ENCODE measurements around the gene KIRREL3.

DNA sequence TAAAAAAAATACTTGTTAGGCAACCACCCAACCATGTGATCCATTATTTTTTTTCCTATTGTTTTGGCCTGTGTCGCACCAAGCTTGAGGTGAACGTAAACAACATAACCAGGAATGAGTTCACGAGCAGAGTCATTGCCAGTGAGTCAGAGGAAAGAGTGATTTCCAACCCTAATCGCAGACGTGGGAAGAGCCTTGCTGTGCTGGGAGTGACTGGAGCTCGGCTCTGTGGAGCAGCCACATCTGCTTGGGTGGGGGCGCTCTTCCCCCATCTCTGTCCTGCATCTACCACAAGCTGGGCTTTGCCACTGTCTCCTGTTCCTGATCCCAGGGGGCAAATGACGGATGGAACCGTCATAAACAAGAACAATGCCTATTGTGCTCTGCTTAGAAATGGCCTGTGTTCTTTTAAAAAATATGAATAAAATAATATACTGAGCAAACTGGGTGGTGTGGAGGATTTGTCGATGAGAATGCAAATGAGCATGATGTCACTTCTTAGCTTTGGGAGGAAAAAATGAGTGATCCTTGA lies 210.0 kb downstream of the KIRREL3 start:
- TF ChIP-seq, protein P1, sequence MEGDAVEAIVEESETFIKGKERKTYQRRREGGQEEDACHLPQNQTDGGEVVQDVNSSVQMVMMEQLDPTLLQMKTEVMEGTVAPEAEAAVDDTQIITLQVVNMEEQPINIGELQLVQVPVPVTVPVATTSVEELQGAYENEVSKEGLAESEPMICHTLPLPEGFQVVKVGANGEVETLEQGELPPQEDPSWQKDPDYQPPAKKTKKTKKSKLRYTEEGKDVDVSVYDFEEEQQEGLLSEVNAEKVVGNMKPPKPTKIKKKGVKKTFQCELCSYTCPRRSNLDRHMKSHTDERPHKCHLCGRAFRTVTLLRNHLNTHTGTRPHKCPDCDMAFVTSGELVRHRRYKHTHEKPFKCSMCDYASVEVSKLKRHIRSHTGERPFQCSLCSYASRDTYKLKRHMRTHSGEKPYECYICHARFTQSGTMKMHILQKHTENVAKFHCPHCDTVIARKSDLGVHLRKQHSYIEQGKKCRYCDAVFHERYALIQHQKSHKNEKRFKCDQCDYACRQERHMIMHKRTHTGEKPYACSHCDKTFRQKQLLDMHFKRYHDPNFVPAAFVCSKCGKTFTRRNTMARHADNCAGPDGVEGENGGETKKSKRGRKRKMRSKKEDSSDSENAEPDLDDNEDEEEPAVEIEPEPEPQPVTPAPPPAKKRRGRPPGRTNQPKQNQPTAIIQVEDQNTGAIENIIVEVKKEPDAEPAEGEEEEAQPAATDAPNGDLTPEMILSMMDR (conservative IDR thresholded peaks at IDR 0.05): no peak
- TF ChIP-seq ZFX (IDR thresholded peaks at IDR 0.05): no peak
